Natural killer cell (primary cell): ENCODE data around the gene VASP. TPM values are rescaled to one million over a fixed set of nuclear protein-coding genes. Genes with fewer than 3 reads are reported as not detected.

ENCODE experiments used
- ATAC-seq, 3 donors: fragments of 150-1000 bp in 2 of 3; fragments of 200-7000 bp in 1 of 3; cut with Tn5 transposase; 1 replicate in 1 of 3; 2 replicates in 2 of 3; pipeline ENCODE4 v1.10.0; 2021; ENCODE audit warnings: mild to moderate bottlenecking in 2 of 3, moderate library complexity in 2 of 3
- DNase-seq, 2 donors: peaks; one replicate each; pipeline versions ENCODE4 v3.0.0 to v3.0.0-alpha.2; 2013 to 2021; ENCODE audit warnings: mixed read lengths in 1 of 2
- H3K27ac ChIP-seq: one replicate; pipeline ENCODE4 v1.5.1; 2013; ENCODE audit warnings: mild to moderate bottlenecking, low read length
- H3K27me3 ChIP-seq: one replicate; pipeline ENCODE4 v1.6.1; 2013; ENCODE audit warnings: low read length; ENCODE audit not compliant: control insufficient read depth, insufficient read depth
- H3K36me3 ChIP-seq: one replicate; pipeline ENCODE4 v1.6.1; 2013; ENCODE audit warnings: low read length; ENCODE audit not compliant: control insufficient read depth, insufficient read depth
- H3K4me1 ChIP-seq: one replicate; pipeline ENCODE4 v1.6.1; 2013; ENCODE audit warnings: low read length; ENCODE audit not compliant: control insufficient read depth, insufficient read depth
- H3K4me3 ChIP-seq: one replicate; pipeline ENCODE4 v1.5.1; 2013; ENCODE audit warnings: low read length
- H3K9me3 ChIP-seq: one replicate; pipeline ENCODE4 v1.6.1; 2013; ENCODE audit warnings: low read length; ENCODE audit not compliant: control insufficient read depth, insufficient read depth
- H3K27ac Mint-ChIP-seq, 2 donors: one replicate each; pipeline ENCODE4 v1.8.0; 2022; ENCODE audit warnings: mild to moderate bottlenecking in 2 of 2, mixed read lengths in 2 of 2, moderate library complexity in 1 of 2
- H3K27me3 Mint-ChIP-seq, 2 donors: one replicate each; pipeline ENCODE4 v1.8.0; 2022; ENCODE audit warnings: low read depth in 2 of 2, mixed read lengths in 2 of 2
- H3K36me3 Mint-ChIP-seq: one replicate; pipeline ENCODE4 v1.8.0; 2022; ENCODE audit warnings: mixed read lengths
- H3K4me1 Mint-ChIP-seq, 2 donors: one replicate each; pipeline ENCODE4 v1.8.0; 2022; ENCODE audit warnings: mixed read lengths in 2 of 2
- H3K4me3 Mint-ChIP-seq: one replicate; pipeline ENCODE4 v1.8.0; 2022; ENCODE audit warnings: mild to moderate bottlenecking, moderate library complexity, mixed read lengths
- H3K9me3 Mint-ChIP-seq, 2 donors: one replicate each; pipeline ENCODE4 v1.8.0; 2022; ENCODE audit warnings: mixed read lengths in 2 of 2
- CTCF ChIP-seq: fragments of 200-600 bp; IDR thresholded peaks from one replicate; pipeline ENCODE4 v1.8.0; 2022; ENCODE audit warnings: antibody characterized with exemption
- WGBS: methylation state at CpG from one replicate; pipeline ENCODE4 v1.1.7; 2013; ENCODE audit warnings: missing lambda C conversion rate; ENCODE audit not compliant: insufficient coverage; 5-methylcytosine and 5-hydroxymethylcytosine counted together
- intact Hi-C: fragments of 100-400 bp; cut with micrococcal nuclease; formaldehyde crosslinking; loops from one replicate; pipeline ENCODE4 v1.14.2; 2022
- total RNA-seq, 4 donors: library from RNA; stranded (reverse); fragments of 120-200 nt in 1 of 4; gene quantifications; one replicate each; pipeline versions ENCODE4 v1.2.3 to v1.2.4, GENCODE V29; 2013 to 2022

VASP gene
- total RNA-seq, 3 donors from 2014 or later (not counting 1 experiment from before 2014, with no cell fraction given), result 192 to 244 (median 237) TPM

GRCh38 chr19:45488708-45489107, 18.6 kb upstream of the VASP start:
- no peaks in the 10 kb centered on the region for H3K9me3 Mint-ChIP-seq
- peaks cover 5 to 23% of the 10 kb centered on the region in 2 donors for H3K4me1 Mint-ChIP-seq
- Histone ChIP-seq H3K27ac (no peak overlapping the region), H3K4me3 (no peak overlapping the region), H3K9me3 (no peaks in the 10 kb centered on the region), H3K27me3 (peaks cover 6% of the 10 kb centered on the region), H3K4me1 (peaks cover 27% of the 10 kb centered on the region), H3K36me3 (no peaks in the 10 kb centered on the region)
- H3K4me3 Mint-ChIP-seq, result no peak overlapping the region
- intact Hi-C loops, result no loop called here
- no peak overlapping the region for H3K27ac Mint-ChIP-seq
- H3K36me3 Mint-ChIP-seq, result no peaks in the 10 kb centered on the region
- H3K27me3 Mint-ChIP-seq, result peaks cover 0 to 13% of the 10 kb centered on the region in 2 donors
- DNase-seq (no peak), ATAC-seq (no peak)
- WGBS, result 92% methylated on average over 14 of the region's 15 CpGs
- TF ChIP-seq CTCF, result no peak

GRCh38 chr19:45489216-45489855, 17.9 kb upstream of the VASP start:
- WGBS, result 92% methylated on average over 20 of the region's 20 CpGs
- Histone ChIP-seq H3K4me1 (peaks cover 28% of the 10 kb centered on the region), H3K27ac (no peak overlapping the region), H3K36me3 (no peaks in the 10 kb centered on the region), H3K9me3 (no peaks in the 10 kb centered on the region), H3K4me3 (no peak overlapping the region), H3K27me3 (peaks cover 10% of the 10 kb centered on the region)
- no peak overlapping the region for H3K4me3 Mint-ChIP-seq
- intact Hi-C loops, result no loop called here
- ATAC-seq, result no peak
- H3K27me3 Mint-ChIP-seq, result peaks cover 0 to 18% of the 10 kb centered on the region in 2 donors
- peaks cover 5 to 20% of the 10 kb centered on the region in 2 donors for H3K4me1 Mint-ChIP-seq
- no peaks in the 10 kb centered on the region for H3K36me3 Mint-ChIP-seq
- no peak overlapping the region for H3K27ac Mint-ChIP-seq
- no peak for TF ChIP-seq CTCF
- H3K9me3 Mint-ChIP-seq, result no peaks in the 10 kb centered on the region
- no peak for DNase-seq

GRCh38 chr19:45492137-45492626, 15.1 kb upstream of the VASP start:
- 92% methylated on average over 5 of the region's 5 CpGs for WGBS
- Histone ChIP-seq H3K36me3 (no peaks in the 10 kb centered on the region), H3K4me1 (peaks cover 26% of the 10 kb centered on the region), H3K4me3 (no peak overlapping the region), H3K27me3 (peaks cover 24% of the 10 kb centered on the region), H3K27ac (no peak overlapping the region), H3K9me3 (no peaks in the 10 kb centered on the region)
- H3K9me3 Mint-ChIP-seq, result no peaks in the 10 kb centered on the region
- peaks cover 17 to 24% of the 10 kb centered on the region in 2 donors for H3K4me1 Mint-ChIP-seq
- DNase-seq, result no peak
- no peak overlapping the region for H3K27ac Mint-ChIP-seq
- intact Hi-C loops, result no loop called here
- no peak for ATAC-seq
- peaks cover 10 to 28% of the 10 kb centered on the region in 2 donors for H3K27me3 Mint-ChIP-seq
- H3K36me3 Mint-ChIP-seq, result no peaks in the 10 kb centered on the region
- TF ChIP-seq CTCF, result no peak
- no peak overlapping the region for H3K4me3 Mint-ChIP-seq
